ENCODE measurements around the gene NAGLU.
A peak's percentile ranks its signal among the peaks of the same experiment; 100 is the strongest.

NAGLU gene

DNA sequence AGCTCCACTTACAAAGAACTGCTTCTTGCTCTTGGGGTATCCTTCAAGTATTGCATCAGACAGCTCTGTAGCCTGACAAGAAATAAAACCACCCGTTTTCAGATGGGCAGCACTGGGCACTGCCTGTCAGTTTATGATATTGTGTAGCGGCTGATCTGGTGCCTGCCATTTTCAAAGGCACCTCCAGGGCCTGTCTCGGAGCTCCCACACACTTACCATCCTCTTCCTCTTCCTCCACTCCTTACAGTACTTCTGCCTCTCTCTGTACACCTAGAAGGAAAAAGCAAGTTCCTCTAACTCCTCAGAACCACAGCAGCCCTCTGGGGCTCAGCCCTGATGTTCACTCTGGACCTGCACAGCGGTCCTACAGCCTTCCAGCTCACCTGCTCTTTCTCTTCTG, 37.1 kb downstream of the NAGLU start:
- Histone ChIP-seq H3K18ac (ENCODE audit: low read length) (no peak overlapping the region), H4K91ac (ENCODE audit: low read depth, low read length, poor library complexity) (no peak overlapping the region), H2BK120ac (ENCODE audit: low read depth, low read length) (no peak overlapping the region), H2BK12ac (ENCODE audit: low read length) (no peak overlapping the region), H3K14ac (ENCODE audit: low read length) (no peak overlapping the region), H2AK5ac (ENCODE audit: low read depth, low read length) (no peak overlapping the region), H3K4me3 (ENCODE audit: low read length in 2 of 2) (no peak overlapping the region), H3K4ac (ENCODE audit: low read length) (no peak overlapping the region), H4K8ac (ENCODE audit: low read depth, low read length) (no peak overlapping the region), H2BK15ac (ENCODE audit: low read length) (no peak overlapping the region), H3K27ac (replicated peaks; ENCODE audit: low read length) (no peak overlapping the region), H2BK5ac (ENCODE audit: low read length) (no peak overlapping the region), H3K9me3 (replicated peaks in 1 of 2; ENCODE audit: control insufficient read depth in 2 of 2, insufficient read depth in 1 of 2, low read depth in 1 of 2, low read length in 2 of 2) (no peaks in the 10 kb centered on the region), H2AFZ (ENCODE audit: low read length) (no peak overlapping the region), H3K9ac (ENCODE audit: low read depth, low read length, poor library complexity) (no peak overlapping the region), H3K27me3 (ENCODE audit: control insufficient read depth in 3 of 3, insufficient read depth in 3 of 3, low read depth in 1 of 3, low read length in 3 of 3) (no peaks in the 10 kb centered on the region), H3K23ac (ENCODE audit: low read depth, low read length, poor library complexity) (no peak overlapping the region), H3K4me2 (ENCODE audit: insufficient read depth, low read length, poor library complexity, severe bottlenecking) (no peak overlapping the region), H3K36me3 (replicated peaks in 1 of 2; ENCODE audit: control insufficient read depth in 2 of 2, insufficient read depth in 2 of 2, low read length in 2 of 2) (peaks cover 45 to 88% of the 10 kb centered on the region in 2 donors), H3K79me1 (ENCODE audit: low read depth, low read length) (peaks cover 6% of the 10 kb centered on the region), H3K4me1 (ENCODE audit: control insufficient read depth in 2 of 2, insufficient read depth in 1 of 2, low read depth in 1 of 2, low read length in 2 of 2) (peaks cover 0 to 8% of the 10 kb centered on the region in 2 donors)
- WGBS, 2 donors (ENCODE audit: extremely low coverage in 2 of 2, insufficient read length in 2 of 2, insufficient replicate concordance in 1 of 2), result no CpG with 5 or more reads among the region's 4 CpGs
- DNase-seq (ENCODE audit: low spot score), result no peak

DNA sequence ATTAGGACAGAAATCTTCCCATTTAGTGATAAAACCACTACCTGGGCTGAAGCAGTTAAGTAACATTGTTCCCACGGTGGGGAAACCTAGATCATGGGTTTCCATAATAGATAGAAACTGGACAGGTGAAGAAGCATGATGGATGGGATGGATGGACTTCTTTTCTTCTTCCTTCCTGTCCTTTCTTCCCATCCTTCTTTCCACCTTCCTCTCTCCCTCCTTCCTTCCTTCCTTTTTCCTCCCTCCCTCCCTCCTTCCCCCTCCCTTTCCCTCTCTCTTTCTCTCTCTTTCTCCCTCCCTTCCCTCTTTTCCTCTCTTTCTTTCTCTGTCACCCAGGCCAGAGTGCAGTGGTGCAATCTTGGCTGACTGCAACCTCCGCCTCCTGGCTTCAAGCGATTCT, 38.4 kb downstream of the NAGLU start:
- Histone ChIP-seq H3K4ac (ENCODE audit: low read length) (no peak overlapping the region), H2AK5ac (ENCODE audit: low read depth, low read length) (no peak overlapping the region), H3K4me1 (ENCODE audit: control insufficient read depth in 2 of 2, insufficient read depth in 1 of 2, low read depth in 1 of 2, low read length in 2 of 2) (peaks cover 0 to 12% of the 10 kb centered on the region in 2 donors), H2BK12ac (ENCODE audit: low read length) (no peak overlapping the region), H3K9ac (ENCODE audit: low read depth, low read length, poor library complexity) (no peak overlapping the region), H2AFZ (ENCODE audit: low read length) (no peak overlapping the region), H3K4me3 (ENCODE audit: low read length in 2 of 2) (no peak overlapping the region), H3K79me1 (ENCODE audit: low read depth, low read length) (peaks cover 3% of the 10 kb centered on the region), H3K9me3 (replicated peaks in 1 of 2; ENCODE audit: control insufficient read depth in 2 of 2, insufficient read depth in 1 of 2, low read depth in 1 of 2, low read length in 2 of 2) (no peaks in the 10 kb centered on the region), H2BK15ac (ENCODE audit: low read length) (no peak overlapping the region), H2BK5ac (ENCODE audit: low read length) (no peak overlapping the region), H3K4me2 (ENCODE audit: insufficient read depth, low read length, poor library complexity, severe bottlenecking) (no peak overlapping the region), H3K36me3 (replicated peaks in 1 of 2; ENCODE audit: control insufficient read depth in 2 of 2, insufficient read depth in 2 of 2, low read length in 2 of 2) (peaks cover 39 to 79% of the 10 kb centered on the region in 2 donors), H3K18ac (ENCODE audit: low read length) (no peak overlapping the region), H4K91ac (ENCODE audit: low read depth, low read length, poor library complexity) (no peak overlapping the region), H3K27me3 (ENCODE audit: control insufficient read depth in 3 of 3, insufficient read depth in 3 of 3, low read depth in 1 of 3, low read length in 3 of 3) (no peaks in the 10 kb centered on the region), H2BK120ac (ENCODE audit: low read depth, low read length) (no peak overlapping the region), H3K27ac (replicated peaks; ENCODE audit: low read length) (no peak overlapping the region), H3K14ac (ENCODE audit: low read length) (no peak overlapping the region), H3K23ac (ENCODE audit: low read depth, low read length, poor library complexity) (no peak overlapping the region), H4K8ac (ENCODE audit: low read depth, low read length) (no peak overlapping the region)
- no CpG with 5 or more reads among the region's 3 CpGs for WGBS, 2 donors (ENCODE audit: extremely low coverage in 2 of 2, insufficient read length in 2 of 2, insufficient replicate concordance in 1 of 2)
- DNase-seq (ENCODE audit: low spot score), result no peak

DNA sequence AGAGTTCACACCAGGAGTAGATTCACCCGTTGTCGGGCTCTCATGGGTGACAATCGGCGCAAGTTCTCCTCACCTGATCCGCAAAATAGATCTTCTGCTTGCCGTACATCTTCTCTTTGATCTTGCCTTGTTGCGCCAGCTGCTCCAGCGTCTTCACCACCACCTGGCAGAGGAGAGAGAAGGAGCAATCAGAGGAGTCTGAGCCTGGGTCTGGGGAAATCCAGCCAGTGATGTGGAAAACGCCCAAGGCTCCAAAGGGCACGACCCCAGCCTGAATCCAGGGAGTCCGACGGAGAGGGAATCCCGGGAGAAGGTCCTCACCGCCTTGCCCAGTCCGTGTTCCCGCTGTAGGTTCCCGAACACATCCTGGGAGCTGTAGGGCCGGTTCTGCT, 41.1 kb downstream of the NAGLU start:
- peak overlapping the region; percentile 29 for H3K23ac ChIP-seq (ENCODE audit: low read depth, low read length, poor library complexity)
- peak overlapping the region; percentile 67 for H3K4me2 ChIP-seq (ENCODE audit: insufficient read depth, low read length, poor library complexity, severe bottlenecking)
- peak; percentile 26 for DNase-seq (ENCODE audit: low spot score)
- peak overlapping the region; percentile 94 for H3K9ac ChIP-seq (ENCODE audit: low read depth, low read length, poor library complexity)
- no peak overlapping the region for H3K14ac ChIP-seq (ENCODE audit: low read length)
- peaks cover 0 to 12% of the 10 kb centered on the region in 2 donors for H3K4me1 ChIP-seq (ENCODE audit: control insufficient read depth in 2 of 2, insufficient read depth in 1 of 2, low read depth in 1 of 2, low read length in 2 of 2)
- peak overlapping the region; percentile 85 for H3K18ac ChIP-seq (ENCODE audit: low read length)
- H3K36me3 ChIP-seq (replicated peaks in 1 of 2; ENCODE audit: control insufficient read depth in 2 of 2, insufficient read depth in 2 of 2, low read length in 2 of 2), result peaks cover 34 to 78% of the 10 kb centered on the region in 2 donors
- no peak overlapping the region for H4K8ac ChIP-seq (ENCODE audit: low read depth, low read length)
- no CpG with 5 or more reads among the region's 18 CpGs for WGBS, 2 donors (ENCODE audit: extremely low coverage in 2 of 2, insufficient read length in 2 of 2, insufficient replicate concordance in 1 of 2)
- peak overlapping the region; percentile 94 for H2AFZ ChIP-seq (ENCODE audit: low read length)
- peak overlapping the region; percentile 2 for H2BK5ac ChIP-seq (ENCODE audit: low read length)
- no peak overlapping the region for H3K4ac ChIP-seq (ENCODE audit: low read length)
- H3K27me3 ChIP-seq (ENCODE audit: control insufficient read depth in 3 of 3, insufficient read depth in 3 of 3, low read depth in 1 of 3, low read length in 3 of 3), result no peaks in the 10 kb centered on the region
- H3K79me1 ChIP-seq (ENCODE audit: low read depth, low read length), result peaks cover 3% of the 10 kb centered on the region
- H2BK120ac ChIP-seq (ENCODE audit: low read depth, low read length), result no peak overlapping the region
- peak overlapping the region; percentile 38 for H3K27ac ChIP-seq (replicated peaks; ENCODE audit: low read length)
- no peak overlapping the region for H2BK15ac ChIP-seq (ENCODE audit: low read length)
- H4K91ac ChIP-seq (ENCODE audit: low read depth, low read length, poor library complexity), result no peak overlapping the region
- H2AK5ac ChIP-seq (ENCODE audit: low read depth, low read length), result no peak overlapping the region
- H3K4me3 ChIP-seq (ENCODE audit: low read length in 2 of 2), result peak overlapping the region; percentile 83 to 98
- no peaks in the 10 kb centered on the region for H3K9me3 ChIP-seq (replicated peaks in 1 of 2; ENCODE audit: control insufficient read depth in 2 of 2, insufficient read depth in 1 of 2, low read depth in 1 of 2, low read length in 2 of 2)
- H2BK12ac ChIP-seq (ENCODE audit: low read length), result no peak overlapping the region

DNA sequence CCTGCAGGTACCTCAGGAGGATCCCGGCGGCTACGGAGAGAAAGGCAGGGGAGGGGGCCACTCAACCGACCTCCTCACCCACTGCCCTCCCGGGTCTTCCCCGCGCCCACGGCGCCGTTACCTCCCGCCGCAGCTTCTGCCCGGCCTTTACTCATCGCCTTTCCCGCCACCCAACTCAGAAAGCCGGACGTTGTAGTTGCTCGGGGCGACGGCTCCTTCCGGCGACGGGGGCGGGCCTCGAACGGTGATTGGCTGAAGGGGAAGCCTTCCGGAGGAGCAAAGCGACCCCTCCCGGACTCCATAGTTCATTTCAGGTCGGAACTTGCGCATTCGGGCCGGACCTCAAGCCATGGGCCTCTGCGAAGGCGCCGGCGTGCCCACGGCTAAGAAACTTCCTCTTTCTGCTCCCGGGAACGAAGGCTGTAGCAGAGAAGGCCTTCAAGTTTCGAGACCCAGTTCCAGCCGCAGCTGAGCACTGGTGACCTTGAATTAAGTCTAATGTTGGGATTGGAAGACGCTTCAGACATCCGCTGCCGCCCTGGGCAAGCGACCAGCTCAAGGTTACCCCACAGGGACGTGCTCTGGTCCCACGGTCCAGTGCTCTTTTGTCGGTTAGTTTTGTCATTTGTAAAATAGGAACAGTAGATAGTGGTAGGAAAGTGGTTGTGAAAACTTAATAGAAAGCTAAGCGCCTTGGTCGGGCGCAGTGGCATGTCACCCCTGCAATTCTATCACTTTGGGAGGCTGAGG, 41.7 kb downstream of the NAGLU start, which contains the start of gene PSMC3IP:
Gene PSMC3IP, minus strand, starts transcription at position 198 of the 750 bp plus-strand sequence. Its CDS starts 43 bp downstream, at position 155.
- no peak within 1 kb of the TSS for H2BK120ac ChIP-seq (ENCODE audit: low read depth, low read length)
- H3K79me1 ChIP-seq (ENCODE audit: low read depth, low read length), result peaks cover 3% of the 10 kb centered on the region
- peak; percentile 88 for DNase-seq (ENCODE audit: low spot score)
- peak within 1 kb of the TSS; percentile 92 to 98 for H3K4me3 ChIP-seq (ENCODE audit: low read length in 2 of 2)
- H3K27me3 ChIP-seq (ENCODE audit: control insufficient read depth in 3 of 3, insufficient read depth in 3 of 3, low read depth in 1 of 3, low read length in 3 of 3), result no peaks in the 10 kb centered on the region
- no CpG with 5 or more reads among the region's 52 CpGs for WGBS, 2 donors (ENCODE audit: extremely low coverage in 2 of 2, insufficient read length in 2 of 2, insufficient replicate concordance in 1 of 2)
- H3K23ac ChIP-seq (ENCODE audit: low read depth, low read length, poor library complexity), result peak within 1 kb of the TSS; percentile 29
- H3K18ac ChIP-seq (ENCODE audit: low read length), result peak within 1 kb of the TSS; percentile 85
- peak within 1 kb of the TSS; percentile 94 for H3K9ac ChIP-seq (ENCODE audit: low read depth, low read length, poor library complexity)
- peak within 1 kb of the TSS; percentile 2 for H2BK5ac ChIP-seq (ENCODE audit: low read length)
- no peak within 1 kb of the TSS for H2AK5ac ChIP-seq (ENCODE audit: low read depth, low read length)
- H3K4me1 ChIP-seq (ENCODE audit: control insufficient read depth in 2 of 2, insufficient read depth in 1 of 2, low read depth in 1 of 2, low read length in 2 of 2), result peaks cover 0 to 12% of the 10 kb centered on the region in 2 donors
- peak within 1 kb of the TSS; percentile 94 for H2AFZ ChIP-seq (ENCODE audit: low read length)
- no peak within 1 kb of the TSS for H4K91ac ChIP-seq (ENCODE audit: low read depth, low read length, poor library complexity)
- H2BK12ac ChIP-seq (ENCODE audit: low read length), result no peak within 1 kb of the TSS
- no peak within 1 kb of the TSS for H2BK15ac ChIP-seq (ENCODE audit: low read length)
- peaks cover 0 to 1% of the 10 kb centered on the region in 2 donors for H3K9me3 ChIP-seq (replicated peaks in 1 of 2; ENCODE audit: control insufficient read depth in 2 of 2, insufficient read depth in 1 of 2, low read depth in 1 of 2, low read length in 2 of 2)
- H3K4ac ChIP-seq (ENCODE audit: low read length), result no peak within 1 kb of the TSS
- no peak within 1 kb of the TSS for H4K8ac ChIP-seq (ENCODE audit: low read depth, low read length)
- no peak within 1 kb of the TSS for H3K14ac ChIP-seq (ENCODE audit: low read length)
- peak within 1 kb of the TSS; percentile 60 for H3K27ac ChIP-seq (replicated peaks; ENCODE audit: low read length)
- peak within 1 kb of the TSS; percentile 67 for H3K4me2 ChIP-seq (ENCODE audit: insufficient read depth, low read length, poor library complexity, severe bottlenecking)
- peaks cover 35 to 78% of the 10 kb centered on the region in 2 donors for H3K36me3 ChIP-seq (replicated peaks in 1 of 2; ENCODE audit: control insufficient read depth in 2 of 2, insufficient read depth in 2 of 2, low read length in 2 of 2)

Measured in neuronal stem cell (in vitro differentiated cells).